RWPE2 (cell line): ENCODE results near the gene ZNF274.

Experiments used
- ATAC-seq: fragments of 200-7000 bp; cut with Tn5 transposase; 3 replicates; pipeline ENCODE4 v1.9.1; 2021; ENCODE audit warnings: low read depth
- DNase-seq: peaks from one replicate; pipeline ENCODE4 v3.0.0-alpha.2; 2020; ENCODE audit warnings: low spot score
- H3K27ac ChIP-seq: fragments of 450-650 bp; 2 replicates; pipeline ENCODE4 v1.5.1; 2017; ENCODE audit warnings: mild to moderate bottlenecking; ENCODE audit not compliant: poor library complexity, severe bottlenecking
- H3K27me3 ChIP-seq: fragments of 250-450 bp; sonication (Bioruptor Pico); 2 replicates; pipeline ENCODE4 v1.5.1; 2021; ENCODE audit warnings: mild to moderate bottlenecking, moderate library complexity; ENCODE audit not compliant: insufficient read depth, poor library complexity, severe bottlenecking
- H3K36me3 ChIP-seq: fragments of 250-450 bp; sonication (Bioruptor Pico); 2 replicates; pipeline ENCODE4 v1.5.1; 2020; ENCODE audit warnings: low read depth, mild to moderate bottlenecking, moderate library complexity
- H3K4me1 ChIP-seq: fragments of 250-450 bp; sonication (Bioruptor Pico); 2 replicates; pipeline ENCODE4 v1.5.1; 2021; ENCODE audit warnings: mild to moderate bottlenecking, moderate library complexity; ENCODE audit not compliant: insufficient read depth, poor library complexity, severe bottlenecking
- H3K4me3 ChIP-seq: fragments of 250-450 bp; sonication (Bioruptor Pico); 2 replicates; pipeline ENCODE4 v1.5.1; 2021; ENCODE audit warnings: mild to moderate bottlenecking, moderate library complexity; ENCODE audit not compliant: severe bottlenecking
- H3K9me3 ChIP-seq: fragments of 250-450 bp; sonication (Bioruptor Pico); 2 replicates; pipeline ENCODE4 v1.5.1; 2021; ENCODE audit warnings: mild to moderate bottlenecking, moderate library complexity; ENCODE audit not compliant: severe bottlenecking
- CTCF ChIP-seq: fragments of 450-650 bp; IDR thresholded peaks from one replicate; pipeline ENCODE4 v1.5.1; 2017; ENCODE audit warnings: mild to moderate bottlenecking, moderate library complexity; ENCODE audit not compliant: poor library complexity, severe bottlenecking

Gene ZNF274

DNA sequence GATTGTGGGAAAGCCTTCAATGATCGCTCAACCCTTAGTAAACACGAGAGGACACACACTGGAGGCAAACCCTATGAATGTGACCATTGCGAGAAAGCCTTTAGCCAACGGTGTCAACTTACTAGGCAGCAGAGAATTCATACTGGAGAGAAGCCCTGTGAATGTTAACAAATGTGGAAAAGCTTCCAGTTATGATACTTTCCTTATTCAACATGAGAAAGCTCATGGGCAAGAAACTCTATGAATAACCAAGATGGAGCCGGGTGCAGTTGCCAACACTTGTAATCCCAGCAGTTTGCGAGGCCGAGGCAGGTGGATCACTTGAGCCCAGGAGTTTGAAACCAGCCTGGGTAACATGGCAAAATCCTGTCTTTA, 80.0 kb downstream of the ZNF274 start:
- H3K36me3 ChIP-seq = peaks cover 59% of the 10 kb centered on the region
- H3K4me1 ChIP-seq = no peaks in the 10 kb centered on the region
- no peaks in the 10 kb centered on the region for H3K27me3 ChIP-seq
- TF ChIP-seq CTCF = no peak
- H3K4me3 ChIP-seq = no peak overlapping the region
- H3K9me3 ChIP-seq = peaks cover 65% of the 10 kb centered on the region
- H3K27ac ChIP-seq = no peak overlapping the region
- DNase-seq = no peak
- no peak for ATAC-seq
